HepG2 (cell line): Measurements from ENCODE around the gene RTN4. TPM values are rescaled to one million over a fixed set of nuclear protein-coding genes. Genes with fewer than 3 reads are reported as not detected.

Source experiments
- AHDC1 ChIP-seq: sonication (generic); formaldehyde crosslinking; IDR thresholded peaks from 2 replicates; pipeline ENCODE4 v1.5.1; 2020; ENCODE audit warnings: mild to moderate bottlenecking, missing genetic modification reagents, borderline replicate concordance
- FIP1L1 ChIP-seq: fragments of 200-400 bp; formaldehyde crosslinking; IDR thresholded peaks from 2 replicates; pipeline ENCODE4 v1.6.1; 2018; ENCODE audit warnings: low read depth, mild to moderate bottlenecking, low read length, moderate library complexity, borderline replicate concordance; ENCODE audit not compliant: insufficient read depth
- HOXA5 ChIP-seq: sonication (generic); formaldehyde crosslinking; IDR thresholded peaks from 2 replicates; pipeline ENCODE4 v1.4.0; 2020; ENCODE audit warnings: missing genetic modification reagents
- IKZF5 ChIP-seq: IDR thresholded peaks from 2 replicates; pipeline ENCODE4 v1.6.1; 2018; ENCODE audit warnings: missing genetic modification reagents, mild to moderate bottlenecking, missing compliant biosample characterization
- MAFK ChIP-seq, 2 experiments: IDR thresholded peaks in 1 of 2; conservative IDR thresholded peaks in 1 of 2; 2 replicates each; pipeline ENCODE4 v1.6.1; 2011; ENCODE audit warnings: improper control_type of control experiment in 2 of 2, low read length in 2 of 2
- SALL2 ChIP-seq: sonication (generic); formaldehyde crosslinking; IDR thresholded peaks from 2 replicates; pipeline ENCODE4 v1.8.1; 2023; ENCODE audit warnings: mild to moderate bottlenecking, missing genetic modification reagents, inconsistent platforms
- SNAPC5 ChIP-seq: sonication (generic); formaldehyde crosslinking; IDR thresholded peaks from 2 replicates; pipeline ENCODE4 v1.8.1; 2023; ENCODE audit warnings: mild to moderate bottlenecking, missing genetic modification reagents, borderline replicate concordance
- THAP7 ChIP-seq: sonication (generic); formaldehyde crosslinking; IDR thresholded peaks from 2 replicates; pipeline ENCODE4 v1.8.1; 2023; ENCODE audit warnings: mild to moderate bottlenecking, missing genetic modification reagents
- ZBTB49 ChIP-seq: sonication (generic); formaldehyde crosslinking; IDR thresholded peaks from 2 replicates; pipeline ENCODE4 v1.4.0; 2020; ENCODE audit warnings: missing genetic modification reagents, borderline replicate concordance
- ZNF562 ChIP-seq: sonication (generic); formaldehyde crosslinking; IDR thresholded peaks from 2 replicates; pipeline ENCODE4 v1.8.0; 2022; ENCODE audit warnings: missing genetic modification reagents, borderline replicate concordance
- polyA plus RNA-seq, 8 experiments: library from polyadenylated mRNA; depleted of rRNA in 3 of 8; stranded (reverse) in 7 of 8; unstranded in 1 of 8; fragments of >200 nt; fragmentation: Illumina TruSeq in 4 of 8; extraction: Trizol in 4 of 8; gene quantifications; 2 replicates each; pipeline versions ENCODE4 v1.2.1 to v1.2.3, GENCODE V29; 2011 to 2016; ENCODE audit warnings: low read depth in 4 of 8, missing spikeins in 1 of 8, mixed read lengths in 1 of 8; ENCODE audit not compliant: insufficient read depth in 1 of 8
- total RNA-seq, 5 experiments: library from RNA; depleted of rRNA; stranded (reverse); fragments of >200 nt; fragmentation: Illumina TruSeq; extraction: Trizol; gene quantifications; 2 replicates each; pipeline ENCODE4 v1.2.3, GENCODE V29; 2016; ENCODE audit warnings: low read depth in 1 of 5

Gene RTN4
- total and polyA plus RNA-seq, 2 of the 13 experiments (the other 11 are each of a cell fraction or from before 2014, with no cell fraction given) = 98.4 to 133 TPM

GRCh38 chr2:55026202-55026601 is 24.0 kb downstream of the RTN4 start (continued):
- TF ChIP-seq SNAPC5 (no peak), THAP7 (CRISPR knock-in tag) (no peak), IKZF5 (CRISPR knock-in tag) (no peak), FIP1L1 (no peak), SALL2 (CRISPR knock-in tag) (no peak), ZBTB49 (CRISPR knock-in tag) (no peak), MAFK (conservative IDR thresholded peaks at IDR 0.05 in 1 of 2, IDR thresholded peaks at IDR 0.05 in 1 of 2; ENCODE audit: low read length in 2 of 2) (peak; percentile 47 to 69), HOXA5 (0 out of 2 replicates have a peak, but pooled peaks have one; percentile 25), AHDC1 (CRISPR knock-in tag) (peak; percentile 58), ZNF562 (CRISPR knock-in tag) (no peak)
